Measurements from ENCODE around the gene IQCK. TPM values are rescaled to one million over a fixed set of nuclear protein-coding genes. Genes with fewer than 3 reads are reported as not detected.

IQCK gene
- total RNA-seq, 2 donors from 2014 or later, result 7.5 to 14.4 TPM

DNA sequence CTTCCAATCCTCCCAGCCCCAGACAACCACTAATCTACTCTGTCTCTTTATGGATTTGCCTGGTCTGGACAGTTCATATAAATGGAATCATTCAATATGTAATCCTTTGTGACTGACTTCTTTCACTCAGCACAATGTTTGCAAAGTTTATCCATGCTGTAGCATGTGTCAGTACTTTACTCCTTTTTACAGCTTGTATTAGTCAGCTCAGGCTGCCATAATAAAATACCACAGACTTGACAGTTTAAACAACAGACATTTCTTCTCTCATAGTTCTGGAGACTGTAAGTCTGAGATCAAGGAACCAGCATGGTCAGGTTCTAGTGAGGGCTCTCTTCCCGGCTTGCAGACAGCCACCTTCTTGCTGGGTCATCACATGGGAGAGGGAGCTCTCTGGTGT lies 125.3 kb downstream of the IQCK start:
- no peaks in the 10 kb centered on the region for H3K36me3 ChIP-seq
- H3K9me3 ChIP-seq, result no peaks in the 10 kb centered on the region
- no peaks in the 10 kb centered on the region for H3K27me3 ChIP-seq
- no peak for DNase-seq (ENCODE audit: low spot score)
- H3K27ac ChIP-seq, result peak overlapping the region; percentile 73 to 90
- TF ChIP-seq, protein P1, sequence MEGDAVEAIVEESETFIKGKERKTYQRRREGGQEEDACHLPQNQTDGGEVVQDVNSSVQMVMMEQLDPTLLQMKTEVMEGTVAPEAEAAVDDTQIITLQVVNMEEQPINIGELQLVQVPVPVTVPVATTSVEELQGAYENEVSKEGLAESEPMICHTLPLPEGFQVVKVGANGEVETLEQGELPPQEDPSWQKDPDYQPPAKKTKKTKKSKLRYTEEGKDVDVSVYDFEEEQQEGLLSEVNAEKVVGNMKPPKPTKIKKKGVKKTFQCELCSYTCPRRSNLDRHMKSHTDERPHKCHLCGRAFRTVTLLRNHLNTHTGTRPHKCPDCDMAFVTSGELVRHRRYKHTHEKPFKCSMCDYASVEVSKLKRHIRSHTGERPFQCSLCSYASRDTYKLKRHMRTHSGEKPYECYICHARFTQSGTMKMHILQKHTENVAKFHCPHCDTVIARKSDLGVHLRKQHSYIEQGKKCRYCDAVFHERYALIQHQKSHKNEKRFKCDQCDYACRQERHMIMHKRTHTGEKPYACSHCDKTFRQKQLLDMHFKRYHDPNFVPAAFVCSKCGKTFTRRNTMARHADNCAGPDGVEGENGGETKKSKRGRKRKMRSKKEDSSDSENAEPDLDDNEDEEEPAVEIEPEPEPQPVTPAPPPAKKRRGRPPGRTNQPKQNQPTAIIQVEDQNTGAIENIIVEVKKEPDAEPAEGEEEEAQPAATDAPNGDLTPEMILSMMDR (IDR thresholded peaks at IDR 0.05), result no peak
- H3K4me1 ChIP-seq, result peaks cover 0 to 17% of the 10 kb centered on the region in 2 donors
- no peak overlapping the region for H3K4me3 ChIP-seq

DNA sequence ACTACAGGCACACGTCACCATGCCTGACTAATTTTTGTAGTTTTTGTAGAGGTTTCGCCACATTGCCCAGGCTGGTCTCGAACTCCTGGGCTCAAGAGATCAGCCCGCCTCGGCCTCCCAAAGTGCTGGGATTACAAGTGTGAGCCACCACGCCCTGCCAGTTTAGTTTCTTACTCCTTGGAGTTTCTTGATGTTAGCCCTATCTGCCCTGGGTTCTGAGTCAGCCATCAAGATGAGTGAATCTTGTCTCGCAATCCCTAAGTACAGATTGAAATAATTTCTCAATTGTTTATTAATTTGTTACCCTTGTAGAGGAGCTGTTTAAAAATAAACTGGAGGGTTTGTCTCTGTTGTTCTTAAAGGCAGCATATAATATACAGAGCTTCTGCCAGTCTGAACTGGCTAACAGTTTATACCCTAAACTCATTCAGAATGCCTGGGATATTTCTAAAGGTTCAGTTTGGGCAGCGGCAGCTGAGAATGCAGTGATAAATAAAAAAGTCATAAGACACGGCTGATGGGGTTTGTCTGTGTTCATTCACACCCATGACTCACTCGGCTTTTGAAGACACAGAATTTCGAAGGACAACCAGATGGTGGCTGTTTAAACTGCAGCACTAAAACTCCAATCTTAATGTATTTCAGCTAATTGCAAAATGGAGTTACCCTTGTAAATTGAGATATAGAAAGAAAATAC lies 127.0 kb downstream of the IQCK start:
- Histone ChIP-seq H3K27ac (peak overlapping the region; percentile 73 to 90), H3K4me3 (no peak overlapping the region), H3K4me1 (peaks cover 0 to 17% of the 10 kb centered on the region in 2 donors), H3K9me3 (no peaks in the 10 kb centered on the region), H3K36me3 (no peaks in the 10 kb centered on the region), H3K27me3 (no peaks in the 10 kb centered on the region)
- DNase-seq (ENCODE audit: low spot score), result no peak
- TF ChIP-seq, protein P1 (IDR thresholded peaks at IDR 0.05), result no peak

DNA sequence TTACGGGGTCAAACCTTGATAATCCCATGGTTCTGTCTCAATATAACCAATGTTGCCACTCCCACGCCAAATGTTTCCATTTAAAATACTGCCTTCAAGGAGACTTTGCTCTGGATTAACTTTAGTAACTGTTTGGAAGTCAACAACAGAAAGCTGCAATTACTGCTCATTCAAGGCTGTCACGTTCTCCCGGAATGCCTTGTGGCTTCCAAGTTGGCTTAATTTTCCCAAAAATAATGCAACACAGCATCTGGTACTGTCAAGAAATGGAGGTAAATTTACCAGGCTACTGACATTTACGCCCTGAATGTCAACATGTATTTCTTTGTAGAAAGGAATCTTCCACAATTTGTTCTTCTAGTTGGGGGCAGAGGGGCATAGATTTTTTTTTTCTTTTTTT lies 128.4 kb downstream of the IQCK start:
- H3K4me1 ChIP-seq, result peaks cover 0 to 20% of the 10 kb centered on the region in 2 donors
- no peak overlapping the region for H3K4me3 ChIP-seq
- H3K36me3 ChIP-seq, result no peaks in the 10 kb centered on the region
- no peaks in the 10 kb centered on the region for H3K9me3 ChIP-seq
- H3K27me3 ChIP-seq, result no peaks in the 10 kb centered on the region
- no peak for DNase-seq (ENCODE audit: low spot score)
- TF ChIP-seq, protein P1 (IDR thresholded peaks at IDR 0.05), result no peak
- no peak overlapping the region for H3K27ac ChIP-seq

DNA sequence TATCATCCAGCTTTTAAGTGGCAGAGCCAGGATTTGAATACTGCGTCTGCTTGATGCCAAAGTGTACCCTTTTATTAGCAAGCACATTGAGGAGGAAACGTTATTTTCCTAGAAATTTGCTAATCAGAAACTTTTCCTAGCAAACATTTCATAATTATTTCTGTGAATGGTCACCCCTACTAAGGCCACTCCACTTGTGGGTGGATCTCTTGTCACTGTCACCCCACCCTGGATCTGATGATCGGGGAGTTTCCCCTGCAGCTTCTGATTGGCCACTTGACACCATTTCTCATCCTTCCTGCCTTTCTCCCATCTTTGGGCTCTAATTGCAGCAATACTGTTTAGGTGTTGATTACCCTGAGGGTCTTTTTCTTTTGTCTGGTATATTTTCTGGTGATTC lies 130.7 kb downstream of the IQCK start:
- Histone ChIP-seq H3K9me3 (no peaks in the 10 kb centered on the region), H3K27ac (no peak overlapping the region), H3K36me3 (no peaks in the 10 kb centered on the region), H3K27me3 (no peaks in the 10 kb centered on the region), H3K4me3 (no peak overlapping the region), H3K4me1 (peaks cover 0 to 27% of the 10 kb centered on the region in 2 donors)
- DNase-seq (ENCODE audit: low spot score), result no peak
- TF ChIP-seq, protein P1 (IDR thresholded peaks at IDR 0.05), result no peak

DNA sequence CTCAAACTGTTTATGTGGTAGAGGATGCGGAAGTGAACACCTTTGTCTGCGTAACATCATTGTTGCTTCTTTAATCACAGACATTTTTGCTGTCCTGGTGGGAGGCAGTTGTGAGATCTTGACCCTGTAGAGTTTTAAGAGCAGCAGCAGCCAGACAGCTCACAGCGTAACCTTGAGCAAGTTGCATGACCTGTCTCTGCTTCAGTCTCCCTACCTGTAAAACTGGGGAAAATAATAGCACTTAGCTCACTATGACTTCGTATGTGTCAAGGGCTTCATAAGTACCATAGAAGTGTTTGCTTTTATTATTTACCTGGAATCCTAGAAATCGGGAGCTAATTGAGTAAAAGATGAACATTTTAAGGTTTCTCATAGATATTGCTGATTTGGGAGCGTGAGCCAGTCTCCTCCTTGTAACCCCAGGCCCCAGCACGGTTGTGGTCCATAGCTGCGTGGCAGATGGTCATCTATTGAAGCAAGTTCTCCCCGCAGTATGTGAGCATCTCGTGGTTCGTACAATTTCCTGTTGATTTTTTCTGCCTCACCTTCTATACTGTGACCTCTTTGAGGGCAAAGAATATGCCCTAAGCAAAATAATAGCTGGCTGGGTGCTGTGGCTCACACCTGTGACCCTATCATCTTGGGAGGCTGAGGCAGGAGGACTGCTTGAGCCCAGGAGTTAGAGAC lies 132.2 kb downstream of the IQCK start:
- no peaks in the 10 kb centered on the region for H3K27me3 ChIP-seq
- H3K4me1 ChIP-seq, result peaks cover 0 to 28% of the 10 kb centered on the region in 2 donors
- peak overlapping the region; percentile 81 to 82 for H3K27ac ChIP-seq
- no peak overlapping the region for H3K4me3 ChIP-seq
- DNase-seq (ENCODE audit: low spot score), result no peak
- H3K36me3 ChIP-seq, result no peaks in the 10 kb centered on the region
- H3K9me3 ChIP-seq, result no peaks in the 10 kb centered on the region
- TF ChIP-seq, protein P1 (IDR thresholded peaks at IDR 0.05), result no peak

Data from right atrium auricular region (tissue), 2 donors.